Activated CD8-positive, alpha-beta memory T cell treated with anti-CD3 and anti-CD28 coated beads, Interleukin-2, amount 10 ng/mL, durations not matched to agents 7 days and 5 days (primary cell): ENCODE results near the gene FBL. TPM values are rescaled to one million over a fixed set of nuclear protein-coding genes. Genes with fewer than 3 reads are reported as not detected.
A peak's percentile ranks its signal among the peaks of the same experiment; 100 is the strongest.

Experiments used
- ATAC-seq: fragments of 150-1000 bp; cut with Tn5 transposase; one replicate; pipeline ENCODE4 v1.10.0; 2021; ENCODE audit warnings: moderate library complexity
- CTCF ChIA-PET: fragments of 350-600 bp; sonication (Branson Sonifier 250); formaldehyde crosslinking; loops from one replicate; lab custom pipeline; 2021; ENCODE audit warnings: antibody characterized with exemption; lab: Charles Lee
- DNase-seq: peaks from one replicate; pipeline ENCODE4 v3.0.0-alpha.2; 2020
- H3K27ac Mint-ChIP-seq: one replicate; pipeline ENCODE4 v1.8.0; 2021; ENCODE audit warnings: mild to moderate bottlenecking, mixed read lengths
- H3K27me3 Mint-ChIP-seq: one replicate; pipeline ENCODE4 v1.8.0; 2021; ENCODE audit warnings: mixed read lengths
- H3K36me3 Mint-ChIP-seq: one replicate; pipeline ENCODE4 v1.8.0; 2021; ENCODE audit warnings: mild to moderate bottlenecking, mixed read lengths
- H3K4me1 Mint-ChIP-seq: one replicate; pipeline ENCODE4 v1.8.0; 2021; ENCODE audit warnings: mixed read lengths
- H3K4me3 Mint-ChIP-seq: one replicate; pipeline ENCODE4 v1.8.0; 2021; ENCODE audit warnings: mild to moderate bottlenecking, moderate library complexity, mixed read lengths
- H3K9me3 Mint-ChIP-seq: one replicate; pipeline ENCODE4 v1.8.0; 2022; ENCODE audit warnings: low read depth, mixed read lengths
- total RNA-seq, 2 experiments: library from RNA; stranded (reverse); gene quantifications; one replicate each; pipeline ENCODE4 v1.2.3, GENCODE V29; 2021

The FBL gene
- total RNA-seq, 2 experiments from 2014 or later, result 374 to 453 TPM

- H3K27me3 Mint-ChIP-seq, result no peaks in the 10 kb centered on the region
- H3K9me3 Mint-ChIP-seq, result no peaks in the 10 kb centered on the region
- no peaks in the 10 kb centered on the region for H3K4me1 Mint-ChIP-seq
- no peak overlapping the region for H3K4me3 Mint-ChIP-seq
- ATAC-seq (no peak), DNase-seq (no peak)
- no peak overlapping the region for H3K27ac Mint-ChIP-seq
- H3K36me3 Mint-ChIP-seq, result no peaks in the 10 kb centered on the region
- CTCF ChIA-PET, result no interaction called here
Measured at GRCh38 chr19:39870171-39870971, 24.2 kb upstream of the FBL start.

- no peaks in the 10 kb centered on the region for H3K27me3 Mint-ChIP-seq
- ATAC-seq (no peak), DNase-seq (no peak)
- no peaks in the 10 kb centered on the region for H3K9me3 Mint-ChIP-seq
- H3K36me3 Mint-ChIP-seq, result no peaks in the 10 kb centered on the region
- CTCF ChIA-PET, result no interaction called here
- no peaks in the 10 kb centered on the region for H3K4me1 Mint-ChIP-seq
- H3K27ac Mint-ChIP-seq, result no peak overlapping the region
- H3K4me3 Mint-ChIP-seq, result no peak overlapping the region
Measured at GRCh38 chr19:39867952-39868351, 21.8 kb upstream of the FBL start.

GRCh38 chr19:39867133-39867532 is 21.0 kb upstream of the FBL start:
- ATAC-seq, result no peak
- Mint-ChIP-seq H3K27ac (no peak overlapping the region), H3K9me3 (no peaks in the 10 kb centered on the region), H3K4me1 (no peaks in the 10 kb centered on the region), H3K36me3 (no peaks in the 10 kb centered on the region), H3K4me3 (no peak overlapping the region), H3K27me3 (no peaks in the 10 kb centered on the region)
- no peak for DNase-seq
- CTCF ChIA-PET, result interaction anchor here (0.6 to 1.6 kb wide), 2 partner anchors 24 to 100 kb away, joined by 3 to 4 read pairs; no protein-coding TSS in a partner anchor

GRCh38 chr19:39865953-39866352 is 19.8 kb upstream of the FBL start:
- Mint-ChIP-seq H3K9me3 (no peaks in the 10 kb centered on the region), H3K27ac (no peak overlapping the region), H3K27me3 (no peaks in the 10 kb centered on the region), H3K4me1 (no peaks in the 10 kb centered on the region), H3K36me3 (no peaks in the 10 kb centered on the region), H3K4me3 (no peak overlapping the region)
- no peak for ATAC-seq
- DNase-seq, result no peak
- CTCF ChIA-PET, result interaction anchor here (1.6 kb wide), 1 partner anchor 23 kb away, joined by 4 read pairs; no protein-coding TSS in a partner anchor

- H3K4me3 Mint-ChIP-seq, result no peak overlapping the region
Measured at GRCh38 chr19:39865186-39865585, 19.0 kb upstream of the FBL start.

GRCh38 chr19:39864118-39864517 is 17.9 kb upstream of the FBL start:
- Mint-ChIP-seq H3K27ac (no peak overlapping the region), H3K27me3 (no peaks in the 10 kb centered on the region), H3K4me3 (no peak overlapping the region), H3K4me1 (no peaks in the 10 kb centered on the region), H3K9me3 (no peaks in the 10 kb centered on the region), H3K36me3 (no peaks in the 10 kb centered on the region)
- DNase-seq, result no peak
- no peak for ATAC-seq
- CTCF ChIA-PET, result no interaction called here

More at GRCh38 chr19:39865186-39865585, 19.0 kb upstream of the FBL start:
- no peak overlapping the region for H3K27ac Mint-ChIP-seq
- H3K36me3 Mint-ChIP-seq, result no peaks in the 10 kb centered on the region
- no peaks in the 10 kb centered on the region for H3K4me1 Mint-ChIP-seq
- H3K9me3 Mint-ChIP-seq, result no peaks in the 10 kb centered on the region
- ATAC-seq, result no peak
- CTCF ChIA-PET, result no interaction called here
- DNase-seq, result no peak
- H3K27me3 Mint-ChIP-seq, result no peaks in the 10 kb centered on the region

GRCh38 chr19:39858541-39858940 is 12.4 kb upstream of the FBL start:
- ATAC-seq (no peak), DNase-seq (no peak)
- H3K9me3 Mint-ChIP-seq, result no peaks in the 10 kb centered on the region
- no peaks in the 10 kb centered on the region for H3K27me3 Mint-ChIP-seq
- H3K4me1 Mint-ChIP-seq, result no peaks in the 10 kb centered on the region
- no peaks in the 10 kb centered on the region for H3K36me3 Mint-ChIP-seq
- no peak overlapping the region for H3K4me3 Mint-ChIP-seq
- CTCF ChIA-PET, result no interaction called here
- no peak overlapping the region for H3K27ac Mint-ChIP-seq

GRCh38 chr19:39852882-39853281 is 6.7 kb upstream of the FBL start:
- CTCF ChIA-PET, result no interaction called here
- no peaks in the 10 kb centered on the region for H3K4me1 Mint-ChIP-seq
- no peak overlapping the region for H3K27ac Mint-ChIP-seq
- H3K27me3 Mint-ChIP-seq, result no peaks in the 10 kb centered on the region
- DNase-seq (no peak), ATAC-seq (no peak)
- H3K9me3 Mint-ChIP-seq, result no peaks in the 10 kb centered on the region
- H3K36me3 Mint-ChIP-seq, result no peaks in the 10 kb centered on the region
- H3K4me3 Mint-ChIP-seq, result no peak overlapping the region

- H3K9me3 Mint-ChIP-seq, result no peaks in the 10 kb centered on the region
- no peaks in the 10 kb centered on the region for H3K27me3 Mint-ChIP-seq
- H3K27ac Mint-ChIP-seq, result no peak overlapping the region
- H3K36me3 Mint-ChIP-seq, result no peaks in the 10 kb centered on the region
- peaks cover 9% of the 10 kb centered on the region for H3K4me1 Mint-ChIP-seq
- CTCF ChIA-PET, result no interaction called here
- no peak overlapping the region for H3K4me3 Mint-ChIP-seq
- DNase-seq (no peak), ATAC-seq (no peak)
Measured at GRCh38 chr19:39850892-39851291, 4.7 kb upstream of the FBL start.

- H3K36me3 Mint-ChIP-seq, result peaks cover 3% of the 10 kb centered on the region
Measured at GRCh38 chr19:39848392-39848791, 2.2 kb upstream of the FBL start.

GRCh38 chr19:39847525-39847924 is 1.3 kb upstream of the FBL start:
- no peak overlapping the region for H3K4me3 Mint-ChIP-seq
- CTCF ChIA-PET, result interaction anchor here (1.4 to 7.2 kb wide), 3 partner anchors 81 to 294 kb away, joined by 3 to 80 read pairs (median 3); no protein-coding TSS in a partner anchor
- ATAC-seq (no peak), DNase-seq (no peak)
- peaks cover 3% of the 10 kb centered on the region for H3K36me3 Mint-ChIP-seq
- H3K27me3 Mint-ChIP-seq, result no peaks in the 10 kb centered on the region
- H3K27ac Mint-ChIP-seq, result no peak overlapping the region
- H3K9me3 Mint-ChIP-seq, result no peaks in the 10 kb centered on the region
- H3K4me1 Mint-ChIP-seq, result peaks cover 35% of the 10 kb centered on the region

More at GRCh38 chr19:39848392-39848791, 2.2 kb upstream of the FBL start:
- Mint-ChIP-seq H3K27ac (no peak overlapping the region), H3K9me3 (no peaks in the 10 kb centered on the region), H3K27me3 (no peaks in the 10 kb centered on the region), H3K4me3 (no peak overlapping the region), H3K4me1 (peaks cover 26% of the 10 kb centered on the region)
- DNase-seq (no peak), ATAC-seq (no peak)
- CTCF ChIA-PET, result interaction anchor here (1.4 to 7.2 kb wide), 2 partner anchors 174 to 295 kb away, joined by 3 to 80 read pairs; no protein-coding TSS in a partner anchor

- CTCF ChIA-PET, result interaction anchor here (1.0 to 7.2 kb wide), 8 partner anchors 13 to 371 kb away, joined by 3 to 150 read pairs (median 36); partner anchors contain the start of genes DYRK1B and PSMC4
- DNase-seq (no peak), ATAC-seq (no peak)
- Mint-ChIP-seq H3K27me3 (no peaks in the 10 kb centered on the region), H3K4me3 (peak overlapping the region; percentile 88), H3K27ac (peak overlapping the region; percentile 90), H3K36me3 (peaks cover 3% of the 10 kb centered on the region), H3K9me3 (no peaks in the 10 kb centered on the region), H3K4me1 (peaks cover 39% of the 10 kb centered on the region)
Measured at GRCh38 chr19:39846678-39847486, 703 bp upstream of the FBL start.

GRCh38 chr19:39845584-39845932 is 621 bp downstream of the FBL start:
- peaks cover 45% of the 10 kb centered on the region for H3K4me1 Mint-ChIP-seq
- ATAC-seq, result peak; percentile 3
- H3K27ac Mint-ChIP-seq, result peak overlapping the region; percentile 90
- H3K36me3 Mint-ChIP-seq, result peaks cover 5% of the 10 kb centered on the region
- CTCF ChIA-PET, result interaction anchor here (1.0 to 7.2 kb wide), 9 partner anchors 10 to 171 kb away, joined by 3 to 150 read pairs (median 12); partner anchors contain the start of genes DYRK1B and PSMC4
- no peaks in the 10 kb centered on the region for H3K9me3 Mint-ChIP-seq
- H3K4me3 Mint-ChIP-seq, result peak overlapping the region; percentile 88
- no peaks in the 10 kb centered on the region for H3K27me3 Mint-ChIP-seq
- DNase-seq, result no peak
